ENCODE data around the gene RNF150. TPM values are rescaled to one million over a fixed set of nuclear protein-coding genes. Genes with fewer than 3 reads are reported as not detected.

RNF150 gene
- total RNA-seq, 1 experiment from 2014 or later = 4.0 TPM

DNA sequence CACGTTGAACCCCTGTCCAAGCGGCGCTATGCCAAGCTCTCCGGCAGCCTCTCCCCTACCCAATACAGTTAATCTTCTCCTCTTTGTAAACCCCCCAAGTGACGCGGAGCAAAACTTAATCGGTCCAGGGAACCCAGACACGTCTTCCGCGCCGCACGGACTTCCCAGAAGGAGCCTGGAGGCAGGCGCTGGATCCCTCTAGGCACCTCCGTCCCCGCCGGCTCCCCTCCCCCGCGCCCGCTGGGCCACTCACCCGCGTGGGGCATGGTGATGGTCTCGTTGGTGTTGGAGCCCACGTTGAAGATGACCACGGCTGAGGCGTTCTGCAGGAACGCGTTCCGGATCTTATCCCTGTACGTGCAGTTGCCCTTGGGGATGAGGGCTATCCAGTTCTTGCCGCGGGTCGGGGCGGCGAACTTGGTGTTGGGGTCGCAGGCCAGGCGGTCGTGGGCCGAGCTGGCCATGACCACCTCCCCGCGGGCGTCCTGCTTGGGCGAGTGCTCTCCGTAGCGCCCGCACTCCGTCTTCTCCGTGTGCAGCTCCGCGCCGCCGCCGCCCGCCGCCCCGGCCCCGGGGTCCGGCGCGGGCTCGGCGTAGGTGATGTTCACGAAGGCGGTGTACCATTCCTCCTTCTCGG, 1.1 kb downstream of the RNF150 start:
- peak; percentile 18 for DNase-seq (ENCODE audit: low read depth)

DNA sequence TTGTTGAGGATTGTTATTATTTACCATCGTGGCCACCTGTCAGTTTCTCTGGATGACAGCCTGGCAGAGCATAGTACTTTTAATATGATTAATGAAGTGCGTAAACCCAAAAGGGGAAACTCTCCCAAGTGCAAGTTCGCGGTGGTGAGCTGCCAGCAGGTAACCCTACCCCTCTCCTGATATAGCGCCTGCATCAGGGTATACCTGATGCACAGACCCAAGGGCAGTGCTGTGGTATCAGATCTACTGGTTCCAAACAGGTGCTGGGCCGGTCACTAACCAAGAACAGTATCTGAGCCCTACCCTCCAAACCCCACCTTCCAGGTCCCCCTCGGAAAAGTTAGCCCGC, 1.6 kb downstream of the RNF150 start:
- DNase-seq (ENCODE audit: low read depth) = no peak

DNA sequence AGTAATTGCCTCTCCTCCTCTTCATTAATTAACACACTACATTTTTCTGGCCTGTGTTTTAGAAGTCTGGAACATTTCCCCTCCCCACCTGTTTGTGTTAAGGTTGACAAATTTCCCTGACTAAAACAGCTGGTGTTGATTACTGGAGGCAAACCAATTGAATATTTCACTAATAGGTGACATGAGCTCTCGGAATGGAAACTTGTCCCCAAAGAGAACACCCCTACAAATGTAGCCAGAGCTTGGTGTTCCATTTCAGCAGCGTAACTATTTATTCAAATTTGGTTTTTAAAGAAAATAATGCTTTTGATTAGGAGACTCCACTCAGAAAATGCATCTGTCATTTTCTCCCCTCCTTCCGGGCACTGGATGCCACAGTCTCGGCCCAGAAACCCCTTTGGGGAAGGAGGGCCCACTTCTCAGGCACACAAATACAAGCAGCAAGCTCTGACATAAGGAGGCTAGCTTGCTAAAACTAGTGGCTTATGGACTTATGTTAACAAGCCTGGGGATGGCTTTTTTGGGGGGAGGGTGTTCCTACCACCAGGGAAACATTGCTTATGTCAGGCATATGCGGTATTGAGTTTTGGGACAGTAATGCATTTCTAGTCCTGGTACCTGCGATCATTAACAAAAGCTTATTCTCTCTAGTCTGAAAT, 2.2 kb downstream of the RNF150 start:
- DNase-seq (ENCODE audit: low read depth) = no peak

DNA sequence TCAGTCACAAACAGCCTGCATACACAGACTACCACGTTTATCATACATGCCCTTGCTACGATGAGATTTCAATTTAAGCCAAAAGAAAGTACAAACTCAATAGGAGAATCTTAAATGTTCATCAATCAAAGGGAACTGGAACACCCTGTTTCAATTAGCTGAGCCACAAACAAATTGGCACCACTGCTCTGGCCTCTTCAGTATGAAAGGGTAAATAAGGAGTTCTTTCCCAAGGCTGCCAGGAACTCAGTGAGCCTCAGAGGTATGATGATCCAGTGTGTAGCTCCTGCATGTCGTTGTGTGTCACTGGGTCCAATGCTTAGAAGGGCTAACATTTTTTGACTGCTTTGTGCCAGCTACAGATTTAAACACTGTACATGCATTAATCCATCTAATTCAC, 5.4 kb downstream of the RNF150 start:
- DNase-seq (ENCODE audit: low read depth) = no peak

DNA sequence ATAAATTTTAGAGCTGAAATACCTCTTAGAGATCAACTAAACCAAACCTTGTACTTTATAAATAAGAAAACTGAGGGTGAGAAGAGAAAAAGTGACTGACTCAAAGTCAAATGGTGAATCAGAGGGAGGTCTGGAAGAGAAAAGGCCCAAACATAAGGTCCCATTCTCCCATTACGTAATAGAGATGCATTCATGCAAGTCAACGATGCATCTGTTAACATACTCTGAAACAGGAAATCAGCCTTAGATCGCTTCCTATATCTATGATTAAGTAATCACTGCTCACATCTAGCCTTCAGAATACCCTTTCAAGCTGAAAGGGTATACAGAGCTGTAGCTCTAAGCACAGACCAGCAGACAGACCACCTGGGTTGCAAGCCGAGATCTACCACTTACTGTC, 6.5 kb downstream of the RNF150 start:
- no peak for DNase-seq (ENCODE audit: low read depth)

DNA sequence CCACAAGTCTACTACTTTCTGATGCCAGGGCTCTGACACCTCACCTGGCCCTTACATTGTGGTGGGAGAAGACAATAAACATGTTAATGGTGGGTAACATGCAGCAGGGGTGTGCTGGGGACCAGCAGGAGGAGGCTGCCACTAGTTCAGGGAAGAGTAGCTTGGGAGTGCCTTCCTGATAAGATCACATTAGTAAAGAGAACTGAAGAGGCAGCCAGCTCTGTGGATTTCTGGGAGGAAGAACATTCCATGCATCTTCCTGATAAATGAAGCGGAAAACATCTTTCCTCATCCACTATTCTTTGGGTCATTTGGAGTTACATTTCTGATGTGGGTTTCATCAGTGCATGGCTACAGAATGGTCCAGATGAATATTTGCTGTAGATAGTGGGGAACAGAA, 9.0 kb downstream of the RNF150 start:
- DNase-seq (ENCODE audit: low read depth) = peak; percentile 56

DNA sequence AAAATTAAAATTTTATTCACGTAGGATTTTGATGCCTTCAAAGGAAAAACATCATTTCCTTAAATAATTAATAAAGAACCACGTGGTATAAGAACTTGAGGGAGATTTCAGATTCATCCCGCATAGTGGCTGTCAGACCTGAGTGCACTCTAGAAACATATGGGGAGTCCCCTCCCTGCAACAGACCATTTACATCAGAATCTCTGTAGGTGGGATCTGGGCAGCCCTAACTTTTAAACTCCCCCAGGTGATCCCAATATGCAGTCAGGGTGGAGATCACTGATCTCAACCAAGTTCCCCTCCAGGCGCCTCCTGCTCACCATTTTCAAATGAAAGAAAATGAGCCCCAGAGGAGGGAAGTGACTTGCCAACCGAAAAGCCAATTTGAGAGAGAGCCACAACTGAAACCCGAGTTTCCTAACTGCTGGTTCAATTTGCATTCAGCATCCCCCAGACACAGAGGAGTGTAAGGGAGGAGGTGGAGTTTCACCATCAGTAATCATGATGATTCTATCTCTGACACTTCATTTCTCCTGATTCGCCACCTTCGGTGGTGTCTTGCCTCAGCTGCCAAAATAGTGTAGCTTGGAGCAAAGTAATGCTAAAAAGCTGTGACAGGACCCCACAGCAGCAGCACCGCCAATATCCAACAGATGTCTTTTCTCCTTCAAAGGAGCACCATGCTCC, 11.4 kb downstream of the RNF150 start:
- DNase-seq (ENCODE audit: low read depth) = no peak

DNA sequence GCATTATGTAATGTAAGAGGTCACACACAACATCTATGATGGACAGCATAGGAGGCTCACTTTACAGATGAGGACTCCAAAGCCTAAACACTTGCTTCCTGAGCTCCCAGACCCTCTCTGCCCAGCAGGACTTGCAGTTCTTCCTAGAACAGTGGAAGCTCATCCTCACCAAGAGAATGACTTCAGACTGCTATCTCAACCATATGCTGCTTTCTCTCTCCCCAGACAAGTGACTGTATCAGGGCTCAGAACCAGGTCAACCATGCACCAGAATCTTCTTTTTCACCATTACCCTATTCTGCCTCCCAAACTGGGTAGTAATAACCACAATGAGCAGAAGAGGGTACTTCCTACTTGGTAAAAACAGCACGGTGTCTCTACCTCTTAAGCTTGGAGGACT, 12.2 kb downstream of the RNF150 start:
- DNase-seq (ENCODE audit: low read depth) = no peak

DNA sequence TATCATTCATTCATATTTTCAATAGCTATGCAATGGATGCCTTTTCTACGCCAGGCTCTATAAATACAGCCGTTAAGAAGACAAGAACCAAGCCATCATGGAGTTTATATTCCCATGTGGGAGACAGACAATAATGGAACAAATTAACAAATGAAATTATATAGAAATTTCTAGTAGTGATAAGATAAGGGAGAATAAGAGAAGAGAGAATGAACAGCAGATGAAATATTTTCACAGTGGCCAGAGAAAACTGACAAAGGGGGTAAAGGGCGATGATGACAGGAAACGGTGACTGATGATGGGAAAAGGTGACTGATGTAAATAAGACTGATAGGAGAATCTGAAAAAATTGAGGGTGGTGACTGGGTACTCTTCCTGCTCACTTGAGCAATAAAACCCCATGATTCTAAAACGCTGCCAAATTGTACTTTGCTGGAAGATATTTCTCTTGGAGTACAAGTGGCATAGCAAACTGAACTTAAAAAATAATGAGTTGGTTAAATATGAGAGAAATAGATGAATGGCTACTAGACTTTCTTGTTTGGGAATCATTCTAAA, 13.2 kb downstream of the RNF150 start:
- DNase-seq (ENCODE audit: low read depth) = no peak

DNA sequence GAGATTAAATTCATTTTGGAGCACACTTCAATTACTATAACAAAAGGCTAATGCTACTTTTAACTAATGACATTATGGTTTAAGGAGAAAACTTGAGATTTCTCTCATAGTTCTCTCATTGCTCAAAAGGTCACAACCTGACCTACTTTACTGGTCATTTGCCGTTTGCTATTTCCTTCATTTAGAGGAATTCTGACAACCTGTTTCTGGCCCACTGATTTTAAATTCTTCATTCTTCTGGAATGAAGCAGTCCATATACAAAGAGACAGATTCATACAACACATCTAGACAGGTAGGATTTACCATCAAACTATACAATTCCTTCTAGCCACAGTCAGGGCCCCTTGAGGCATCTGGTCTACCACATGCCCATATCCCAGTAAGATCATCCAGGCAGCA, 14.2 kb downstream of the RNF150 start:
- no peak for DNase-seq (ENCODE audit: low read depth)

DNA sequence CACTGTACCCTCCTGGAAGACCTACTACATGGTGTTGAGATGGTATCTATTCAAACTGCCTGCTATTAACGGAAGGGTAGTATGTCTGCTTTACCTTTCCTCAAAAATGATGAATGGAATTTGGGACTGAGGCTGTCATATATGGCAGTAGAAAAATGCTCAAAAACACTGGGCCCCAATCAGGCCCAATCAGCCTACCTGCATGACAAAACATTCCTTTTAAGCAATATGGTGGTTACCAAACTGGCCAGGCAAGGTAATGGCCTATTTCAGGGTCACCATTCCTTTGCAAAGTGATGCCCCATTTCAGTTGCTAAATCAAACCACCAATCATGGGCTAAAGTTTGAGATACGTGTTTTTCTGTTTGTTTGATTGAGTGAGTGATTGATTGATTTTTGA, 14.9 kb downstream of the RNF150 start:
- no peak for DNase-seq (ENCODE audit: low read depth)

DNA sequence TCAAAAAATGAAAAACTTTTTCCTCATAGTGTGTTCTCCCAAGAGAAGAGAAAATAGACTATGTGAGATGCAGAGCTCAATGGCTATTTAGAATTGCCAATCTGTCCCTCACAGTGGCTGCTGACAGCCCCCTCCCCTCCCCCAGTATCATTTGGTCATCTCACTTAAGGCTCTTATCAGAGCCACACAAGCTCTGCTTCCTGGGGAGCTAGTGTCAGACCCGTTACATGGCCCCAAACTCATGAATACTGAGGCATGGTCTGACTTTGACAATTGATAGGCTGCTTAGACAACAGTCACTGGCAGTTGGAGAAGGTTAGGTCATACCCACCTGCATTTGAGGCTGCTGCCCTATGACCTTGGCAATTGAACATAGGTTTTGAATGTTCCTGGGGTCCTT, 15.3 kb downstream of the RNF150 start:
- no peak for DNase-seq (ENCODE audit: low read depth)

DNA sequence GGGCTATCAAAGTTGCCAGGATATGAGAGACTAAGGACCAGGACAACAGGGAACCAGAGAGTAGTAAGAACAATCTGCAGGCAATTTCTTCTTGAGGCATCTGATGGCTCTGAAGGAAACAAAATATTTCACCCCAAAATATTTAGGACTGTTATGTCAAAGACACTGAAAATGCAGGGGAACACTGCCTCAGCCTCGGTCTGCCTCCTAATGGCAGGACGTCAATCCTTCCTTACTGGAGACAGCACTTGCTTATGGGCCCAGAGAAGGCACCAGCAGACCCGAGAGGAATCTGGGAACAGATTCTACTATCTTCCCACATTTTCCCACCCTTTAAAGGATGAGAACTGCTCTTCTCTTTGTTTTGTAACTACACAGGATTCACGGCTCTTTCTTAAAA, 23.3 kb downstream of the RNF150 start:
- no peak for DNase-seq (ENCODE audit: low read depth)

DNA sequence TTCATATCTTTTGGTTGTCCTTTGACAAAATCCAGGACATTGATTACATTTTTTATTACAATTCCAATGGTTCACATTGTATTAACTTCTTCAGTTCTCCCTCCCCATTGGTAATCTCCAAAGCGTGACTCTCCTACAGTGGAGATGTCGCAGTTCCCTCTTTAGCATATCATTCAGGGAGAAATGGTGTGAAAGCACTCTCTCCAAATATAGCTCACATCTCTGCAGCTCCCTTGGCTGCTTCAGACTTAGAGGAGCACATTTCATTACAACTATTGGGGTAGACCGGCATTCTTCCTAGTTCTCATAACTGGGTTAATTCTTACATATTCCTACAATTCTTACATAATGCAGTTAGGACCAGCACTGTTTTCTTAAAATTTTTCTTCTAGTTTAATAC, 25.3 kb downstream of the RNF150 start:
- DNase-seq (ENCODE audit: low read depth) = no peak

DNA sequence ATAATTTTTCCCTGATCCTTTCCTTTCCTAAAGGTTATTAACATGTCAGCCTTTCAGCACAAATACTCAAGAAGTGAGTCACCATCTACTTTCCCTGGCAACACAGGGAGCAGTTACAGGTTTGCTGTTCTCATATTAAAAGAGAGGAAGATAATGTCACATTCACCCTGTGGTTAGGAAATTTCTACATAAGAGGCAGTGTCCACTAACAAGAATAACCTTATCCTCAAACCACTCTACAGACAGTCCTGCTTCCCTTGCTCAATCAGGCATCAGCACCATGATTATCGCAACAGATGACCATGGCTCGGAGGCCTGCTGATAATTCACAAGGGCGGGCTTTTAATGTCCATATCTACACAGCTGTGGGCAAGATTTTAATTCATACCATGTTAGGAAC, 30.9 kb downstream of the RNF150 start:
- peak; percentile 88 for DNase-seq (ENCODE audit: low read depth)

DNA sequence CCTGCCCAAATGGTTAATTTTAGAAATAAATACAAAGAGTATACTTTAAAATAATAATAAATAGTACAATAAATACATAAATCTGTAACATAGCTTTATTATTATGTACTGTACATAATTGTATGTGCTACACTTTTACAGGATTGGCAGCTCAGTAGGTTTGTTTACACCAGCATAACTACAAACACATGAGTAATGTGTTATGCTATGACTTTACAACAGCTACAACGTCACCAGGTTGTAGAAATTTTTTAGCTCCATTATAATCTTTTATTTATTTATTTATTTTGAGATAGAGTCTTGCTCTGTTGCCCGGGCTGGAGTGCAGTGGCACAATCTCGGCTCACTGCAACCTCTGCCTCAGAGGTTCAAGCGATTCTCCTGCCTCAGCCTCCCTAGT, 31.8 kb downstream of the RNF150 start:
- DNase-seq (ENCODE audit: low read depth) = peak; percentile 23

DNA sequence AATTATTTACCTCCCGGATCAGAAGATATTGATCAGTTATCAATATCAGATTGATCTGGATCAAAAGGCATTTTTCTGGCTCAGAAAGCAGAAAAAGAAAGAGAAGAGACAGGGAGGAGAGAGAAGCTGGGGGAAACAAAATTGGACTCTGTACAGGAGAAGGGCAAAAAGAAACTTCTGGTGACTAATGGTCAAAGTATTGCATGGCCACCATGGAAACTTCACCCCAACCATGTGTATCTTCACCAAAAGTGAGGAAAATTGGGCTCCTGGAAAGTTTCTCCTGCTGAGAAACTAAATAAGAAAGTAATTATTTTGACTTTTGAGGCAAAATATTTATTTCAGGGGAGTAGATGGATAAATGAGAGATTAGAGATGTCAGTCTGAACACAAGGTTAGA, 33.9 kb downstream of the RNF150 start:
- peak; percentile 61 for DNase-seq (ENCODE audit: low read depth)

DNA sequence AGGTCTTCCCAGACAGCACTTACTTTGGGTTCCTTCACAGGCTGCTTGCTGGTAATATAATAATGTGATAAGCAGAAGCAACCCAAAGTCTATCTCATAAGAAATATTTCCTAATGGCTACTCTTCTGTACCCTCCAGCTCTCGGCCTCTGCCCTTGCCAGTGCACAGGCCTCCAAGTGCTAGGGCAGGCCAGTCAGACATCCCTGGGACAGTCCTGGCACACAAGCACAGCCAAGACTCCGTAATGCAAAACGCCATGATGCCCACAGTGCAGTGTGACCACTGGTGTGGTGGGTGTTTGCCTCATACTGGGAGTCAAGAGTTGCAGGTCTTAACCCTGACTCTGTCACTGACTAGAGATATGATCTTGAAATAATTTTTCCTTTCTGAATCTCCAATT, 35.1 kb downstream of the RNF150 start:
- no peak for DNase-seq (ENCODE audit: low read depth)

DNA sequence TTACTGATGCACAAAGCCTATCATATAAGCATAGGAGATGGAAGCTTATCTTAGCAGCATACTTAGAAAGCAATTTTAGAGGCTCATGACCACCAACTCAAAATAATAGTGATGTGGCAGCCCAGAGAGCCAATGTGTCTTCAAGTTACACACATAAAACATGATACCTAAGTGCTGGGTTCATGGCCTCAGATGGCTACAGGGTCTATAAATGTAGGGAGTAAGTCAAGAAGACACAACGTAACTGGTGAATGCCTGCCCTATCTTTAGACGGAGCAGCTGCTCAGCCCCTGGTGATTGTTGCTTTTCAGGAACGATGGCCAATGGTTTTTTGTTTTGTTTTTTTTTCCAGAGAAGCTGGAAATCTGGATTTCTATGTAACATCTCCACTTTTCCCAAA, 42.8 kb downstream of the RNF150 start:
- DNase-seq (ENCODE audit: low read depth) = no peak

DNA sequence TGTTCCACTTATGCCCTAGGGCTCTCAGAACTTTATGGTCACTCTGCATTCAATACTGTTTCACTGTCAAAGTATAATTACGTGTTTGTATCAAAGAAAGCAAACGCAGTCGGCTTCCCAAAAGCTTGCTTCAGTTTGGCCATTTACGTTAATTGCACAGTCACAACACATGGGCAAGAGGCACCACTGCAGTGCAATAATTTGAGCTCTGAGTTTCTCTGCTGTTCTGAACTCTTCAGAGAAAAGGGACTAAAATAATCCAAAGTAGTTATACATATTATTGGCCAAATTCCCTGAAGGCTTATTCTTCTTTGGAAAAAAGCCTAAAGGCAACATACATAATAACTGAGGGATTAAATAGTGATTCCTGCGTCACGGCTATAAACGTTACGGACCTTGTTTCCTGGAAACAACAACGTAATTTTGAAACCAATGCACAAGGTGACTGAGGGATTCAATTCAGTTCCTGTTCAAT, 51.3 kb downstream of the RNF150 start:
- peak; percentile 27 for DNase-seq (ENCODE audit: low read depth)

DNA sequence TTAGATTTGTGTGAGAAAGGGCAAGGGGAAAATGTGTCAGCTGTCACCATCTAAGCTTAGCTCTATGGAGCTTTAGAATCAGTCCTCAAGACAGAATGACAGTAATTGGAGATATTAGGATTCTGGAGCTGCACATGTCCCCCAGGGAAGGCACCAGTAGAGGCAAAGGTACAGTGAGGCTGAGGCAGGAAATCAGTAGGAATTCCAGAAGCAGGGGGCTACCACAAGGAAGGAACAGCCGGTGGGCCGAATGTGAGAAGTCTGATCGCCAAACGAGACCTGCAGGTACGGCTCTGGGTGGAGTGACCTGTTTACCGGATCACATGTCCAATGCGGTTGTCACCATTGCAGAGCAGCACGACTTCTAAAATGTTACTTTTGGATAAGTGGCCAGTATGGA, 52.6 kb downstream of the RNF150 start:
- DNase-seq (ENCODE audit: low read depth) = no peak

DNA sequence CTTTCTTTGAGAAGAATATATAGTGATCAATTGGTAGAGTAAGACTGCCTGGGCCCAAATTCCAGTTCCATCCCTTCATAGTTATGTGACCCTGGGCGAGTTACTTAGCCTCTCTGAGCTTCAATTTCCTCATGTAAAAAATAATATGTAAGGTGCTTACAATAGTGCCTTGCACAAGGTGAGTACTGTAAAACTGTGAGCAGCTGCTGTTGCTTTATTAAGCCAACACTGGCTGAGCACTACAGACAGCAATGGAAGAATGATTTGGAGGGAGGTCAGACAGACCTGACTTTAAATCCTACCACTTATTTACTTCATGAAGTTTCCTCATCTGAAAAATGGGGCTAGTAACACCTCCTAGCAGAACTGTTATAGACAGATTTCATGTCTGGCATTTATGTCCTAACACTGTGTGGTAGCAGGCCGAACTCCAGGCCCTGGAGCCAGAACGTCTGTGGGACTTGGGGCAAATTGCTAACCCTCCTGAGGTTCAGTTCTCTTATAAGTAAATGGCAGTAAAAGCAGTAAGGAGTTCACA, 53.8 kb downstream of the RNF150 start:
- no peak for DNase-seq (ENCODE audit: low read depth)

DNA sequence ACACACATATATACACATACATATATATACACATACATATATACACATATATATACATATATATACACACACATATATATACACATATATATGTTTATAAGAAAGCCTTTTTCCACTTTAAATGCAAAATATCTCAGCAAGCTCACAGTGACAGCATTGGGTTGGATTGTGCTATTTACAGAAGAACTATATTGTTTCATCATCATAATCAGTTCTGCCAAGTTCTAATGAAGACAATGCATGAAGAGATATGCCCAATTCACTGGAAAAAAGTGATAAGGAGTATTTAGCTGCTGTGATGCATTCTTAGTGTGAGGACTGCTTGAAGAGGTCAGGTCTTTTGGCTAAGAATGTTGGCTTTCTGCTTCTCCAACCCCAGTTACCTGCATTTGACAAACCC, 54.4 kb downstream of the RNF150 start:
- DNase-seq (ENCODE audit: low read depth) = no peak
